DOHH2 (cell line): Measurements from ENCODE around the gene CALHM6.

Experiments
- CTCF ChIP-seq: fragments of 200-600 bp; sonication (generic); IDR thresholded peaks from one replicate; pipeline ENCODE4 v1.5.1; 2014; ENCODE audit warnings: antibody characterized with exemption, mild to moderate bottlenecking, low read depth, low read length; ENCODE audit not compliant: poor library complexity, severe bottlenecking
- EZH2phosphoT487 ChIP-seq: fragments of 200-600 bp; sonication (generic); IDR thresholded peaks from 2 replicates; pipeline ENCODE4 v1.6.1; 2017; ENCODE audit warnings: borderline replicate concordance, mild to moderate bottlenecking, antibody characterized with exemption, low read length, moderate library complexity, mixed read lengths

DNA sequence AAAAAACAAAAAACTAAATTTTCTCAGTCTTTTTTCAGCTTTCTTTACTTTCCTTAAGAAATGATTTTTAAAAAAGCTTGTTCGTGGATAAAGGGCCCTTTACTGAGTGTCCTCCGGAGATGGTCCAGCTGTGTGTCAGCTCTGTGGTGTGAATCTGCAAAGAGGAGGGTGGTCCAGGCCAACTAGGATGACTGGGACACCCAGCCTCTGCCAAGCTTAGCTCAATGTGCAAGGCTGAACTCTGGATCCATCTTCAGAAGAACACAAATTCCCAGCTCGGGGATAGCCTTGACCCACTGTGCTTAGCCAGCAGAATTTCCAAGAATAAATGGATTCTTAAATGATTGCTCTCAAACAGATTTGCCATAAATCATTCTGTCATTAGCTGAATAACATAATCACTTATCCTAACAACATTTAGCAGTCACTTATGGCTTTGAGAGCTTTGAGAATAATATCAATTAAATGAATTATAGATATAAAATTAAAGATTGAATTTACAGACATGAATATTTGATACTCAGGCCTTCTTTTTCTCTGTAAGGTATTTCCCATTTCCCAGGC is 36.0 kb downstream of the CALHM6 start:
- TF ChIP-seq CTCF (no peak), EZH2phosphoT487 (no peak)
